GM23338 (cell line): ENCODE data around the gene CACNB4. TPM values are rescaled to one million over a fixed set of nuclear protein-coding genes. Genes with fewer than 3 reads are reported as not detected.
A peak's percentile ranks its signal among the peaks of the same experiment; 100 is the strongest.

Experiments used
- ATAC-seq: fragments of 200-7000 bp; cut with Tn5 transposase; 3 replicates; pipeline ENCODE4 v1.9.1; 2020
- DNase-seq: peaks from one replicate; pipeline ENCODE4 v3.0.0-alpha.2; 2015; ENCODE audit warnings: low spot score
- H2AFZ ChIP-seq: fragments of 200-600 bp; sonication (generic); 2 replicates; pipeline ENCODE4 v1.8.0; 2016; ENCODE audit warnings: antibody characterized with exemption, mild to moderate bottlenecking, moderate library complexity
- H3F3A ChIP-seq: fragments of 200-600 bp; sonication (generic); replicated peaks from 2 replicates; pipeline ENCODE4 v1.8.0; 2017; ENCODE audit warnings: antibody characterized with exemption, mixed run types, low read depth
- H3K27ac ChIP-seq: fragments of 200-600 bp; sonication (generic); 2 replicates; pipeline ENCODE4 v1.6.1; 2016; ENCODE audit warnings: low read depth
- H3K27me3 ChIP-seq: fragments of 200-600 bp; sonication (generic); 2 replicates; pipeline ENCODE4 v1.8.0; 2016; ENCODE audit warnings: mild to moderate bottlenecking, mixed run types, moderate library complexity; ENCODE audit not compliant: insufficient read depth
- H3K36me3 ChIP-seq: fragments of 200-600 bp; sonication (generic); 2 replicates; pipeline ENCODE4 v1.8.0; 2016; ENCODE audit warnings: mild to moderate bottlenecking; ENCODE audit not compliant: insufficient read depth
- H3K4me1 ChIP-seq: fragments of 200-600 bp; sonication (generic); 2 replicates; pipeline ENCODE4 v1.8.0; 2016; ENCODE audit warnings: mild to moderate bottlenecking, moderate library complexity; ENCODE audit not compliant: insufficient read depth
- H3K4me2 ChIP-seq: fragments of 200-600 bp; sonication (generic); 2 replicates; pipeline ENCODE4 v1.7.1; 2017; ENCODE audit warnings: mixed run types
- H3K4me3 ChIP-seq: fragments of 200-600 bp; sonication (generic); 2 replicates; pipeline ENCODE4 v1.6.1; 2016; ENCODE audit warnings: mixed run types
- H3K79me2 ChIP-seq: fragments of 200-600 bp; sonication (generic); replicated peaks from 2 replicates; pipeline ENCODE4 v1.8.0; 2017; ENCODE audit warnings: mild to moderate bottlenecking; ENCODE audit not compliant: insufficient read depth
- H3K9me2 ChIP-seq: fragments of 200-600 bp; sonication (generic); 2 replicates; pipeline ENCODE4 v1.8.0; 2017; ENCODE audit not compliant: insufficient read depth
- H4K20me1 ChIP-seq: fragments of 200-600 bp; sonication (generic); replicated peaks from 2 replicates; pipeline ENCODE4 v1.8.0; 2017; ENCODE audit warnings: mild to moderate bottlenecking; ENCODE audit not compliant: insufficient read depth
- H3K27ac Mint-ChIP-seq: 2 replicates; pipeline ENCODE4 v1.8.0; 2020; ENCODE audit warnings: inconsistent platforms, mild to moderate bottlenecking, moderate library complexity, mixed read lengths
- H3K27me3 Mint-ChIP-seq: 3 replicates; pipeline ENCODE4 v1.8.0; 2022; ENCODE audit warnings: low read depth, mild to moderate bottlenecking, moderate library complexity, mixed read lengths, inconsistent platforms; ENCODE audit not compliant: insufficient read depth, poor library complexity
- H3K36me3 Mint-ChIP-seq: 3 replicates; pipeline ENCODE4 v1.8.0; 2021; ENCODE audit warnings: low read depth, mild to moderate bottlenecking, inconsistent platforms, moderate library complexity, mixed read lengths
- H3K4me1 Mint-ChIP-seq: 3 replicates; pipeline ENCODE4 v1.8.0; 2020; ENCODE audit warnings: mild to moderate bottlenecking, inconsistent platforms, mixed read lengths
- H3K4me3 Mint-ChIP-seq: 3 replicates; pipeline ENCODE4 v1.8.0; 2021; ENCODE audit warnings: moderate library complexity, mild to moderate bottlenecking, inconsistent platforms, mixed read lengths
- H3K9me3 Mint-ChIP-seq: 3 replicates; pipeline ENCODE4 v1.8.0; 2020; ENCODE audit warnings: moderate library complexity, mild to moderate bottlenecking, inconsistent platforms, mixed read lengths
- EZH2 ChIP-seq: fragments of 200-600 bp; sonication (generic); IDR thresholded peaks from one replicate; pipeline ENCODE4 v1.8.0; 2017; ENCODE audit warnings: antibody characterized with exemption, mild to moderate bottlenecking, low read depth; ENCODE audit not compliant: unreplicated experiment
- polyA plus RNA-seq: library from polyadenylated mRNA; unstranded; fragments of >200 nt; fragmentation: Nextera tagmentation; extraction: Ambion mirVana; gene quantifications from 2 replicates; pipeline ENCODE4 v1.2.1, GENCODE V29; 2016
- total RNA-seq: library from RNA; depleted of rRNA; stranded (reverse); fragments of >200 nt; shearing (Covaris generic); gene quantifications from 2 replicates; pipeline ENCODE4 v1.2.3, GENCODE V29; 2014
- TF ChIP-seq, protein P1 (sequence below): fragments of 250-450 bp; sonication (Bioruptor Pico); IDR thresholded peaks from 2 replicates; pipeline ENCODE4 v1.5.0; 2020; ENCODE audit warnings: mild to moderate bottlenecking, moderate library complexity

Gene CACNB4
- total and polyA plus RNA-seq, 2 experiments from 2014 or later, result 4.0 to 9.8 TPM

GRCh38 chr2:152063325-152063924 is 35.4 kb downstream of the CACNB4 start:
- ATAC-seq (peak; percentile 61), DNase-seq (no peak)
- Histone ChIP-seq H3K27ac (no peak overlapping the region), H3K36me3 (peaks cover 3% of the 10 kb centered on the region; the same call in 1 of the 2 replicates), H3K4me1 (0 out of 2 replicates have a peak, but pooled peaks cover 6% of the 10 kb centered on the region), H3K79me2 (0 out of 2 replicates have a peak, but pooled peaks cover 2% of the 10 kb centered on the region), H3K9me2 (no peaks in the 10 kb centered on the region), H3K4me3 (no peak overlapping the region), H3F3A (no peaks in the 10 kb centered on the region), H4K20me1 (no peaks in the 10 kb centered on the region), H3K4me2 (no peak overlapping the region), H3K27me3 (no peaks in the 10 kb centered on the region), H2AFZ (no peak overlapping the region)
- TF ChIP-seq, protein P1, sequence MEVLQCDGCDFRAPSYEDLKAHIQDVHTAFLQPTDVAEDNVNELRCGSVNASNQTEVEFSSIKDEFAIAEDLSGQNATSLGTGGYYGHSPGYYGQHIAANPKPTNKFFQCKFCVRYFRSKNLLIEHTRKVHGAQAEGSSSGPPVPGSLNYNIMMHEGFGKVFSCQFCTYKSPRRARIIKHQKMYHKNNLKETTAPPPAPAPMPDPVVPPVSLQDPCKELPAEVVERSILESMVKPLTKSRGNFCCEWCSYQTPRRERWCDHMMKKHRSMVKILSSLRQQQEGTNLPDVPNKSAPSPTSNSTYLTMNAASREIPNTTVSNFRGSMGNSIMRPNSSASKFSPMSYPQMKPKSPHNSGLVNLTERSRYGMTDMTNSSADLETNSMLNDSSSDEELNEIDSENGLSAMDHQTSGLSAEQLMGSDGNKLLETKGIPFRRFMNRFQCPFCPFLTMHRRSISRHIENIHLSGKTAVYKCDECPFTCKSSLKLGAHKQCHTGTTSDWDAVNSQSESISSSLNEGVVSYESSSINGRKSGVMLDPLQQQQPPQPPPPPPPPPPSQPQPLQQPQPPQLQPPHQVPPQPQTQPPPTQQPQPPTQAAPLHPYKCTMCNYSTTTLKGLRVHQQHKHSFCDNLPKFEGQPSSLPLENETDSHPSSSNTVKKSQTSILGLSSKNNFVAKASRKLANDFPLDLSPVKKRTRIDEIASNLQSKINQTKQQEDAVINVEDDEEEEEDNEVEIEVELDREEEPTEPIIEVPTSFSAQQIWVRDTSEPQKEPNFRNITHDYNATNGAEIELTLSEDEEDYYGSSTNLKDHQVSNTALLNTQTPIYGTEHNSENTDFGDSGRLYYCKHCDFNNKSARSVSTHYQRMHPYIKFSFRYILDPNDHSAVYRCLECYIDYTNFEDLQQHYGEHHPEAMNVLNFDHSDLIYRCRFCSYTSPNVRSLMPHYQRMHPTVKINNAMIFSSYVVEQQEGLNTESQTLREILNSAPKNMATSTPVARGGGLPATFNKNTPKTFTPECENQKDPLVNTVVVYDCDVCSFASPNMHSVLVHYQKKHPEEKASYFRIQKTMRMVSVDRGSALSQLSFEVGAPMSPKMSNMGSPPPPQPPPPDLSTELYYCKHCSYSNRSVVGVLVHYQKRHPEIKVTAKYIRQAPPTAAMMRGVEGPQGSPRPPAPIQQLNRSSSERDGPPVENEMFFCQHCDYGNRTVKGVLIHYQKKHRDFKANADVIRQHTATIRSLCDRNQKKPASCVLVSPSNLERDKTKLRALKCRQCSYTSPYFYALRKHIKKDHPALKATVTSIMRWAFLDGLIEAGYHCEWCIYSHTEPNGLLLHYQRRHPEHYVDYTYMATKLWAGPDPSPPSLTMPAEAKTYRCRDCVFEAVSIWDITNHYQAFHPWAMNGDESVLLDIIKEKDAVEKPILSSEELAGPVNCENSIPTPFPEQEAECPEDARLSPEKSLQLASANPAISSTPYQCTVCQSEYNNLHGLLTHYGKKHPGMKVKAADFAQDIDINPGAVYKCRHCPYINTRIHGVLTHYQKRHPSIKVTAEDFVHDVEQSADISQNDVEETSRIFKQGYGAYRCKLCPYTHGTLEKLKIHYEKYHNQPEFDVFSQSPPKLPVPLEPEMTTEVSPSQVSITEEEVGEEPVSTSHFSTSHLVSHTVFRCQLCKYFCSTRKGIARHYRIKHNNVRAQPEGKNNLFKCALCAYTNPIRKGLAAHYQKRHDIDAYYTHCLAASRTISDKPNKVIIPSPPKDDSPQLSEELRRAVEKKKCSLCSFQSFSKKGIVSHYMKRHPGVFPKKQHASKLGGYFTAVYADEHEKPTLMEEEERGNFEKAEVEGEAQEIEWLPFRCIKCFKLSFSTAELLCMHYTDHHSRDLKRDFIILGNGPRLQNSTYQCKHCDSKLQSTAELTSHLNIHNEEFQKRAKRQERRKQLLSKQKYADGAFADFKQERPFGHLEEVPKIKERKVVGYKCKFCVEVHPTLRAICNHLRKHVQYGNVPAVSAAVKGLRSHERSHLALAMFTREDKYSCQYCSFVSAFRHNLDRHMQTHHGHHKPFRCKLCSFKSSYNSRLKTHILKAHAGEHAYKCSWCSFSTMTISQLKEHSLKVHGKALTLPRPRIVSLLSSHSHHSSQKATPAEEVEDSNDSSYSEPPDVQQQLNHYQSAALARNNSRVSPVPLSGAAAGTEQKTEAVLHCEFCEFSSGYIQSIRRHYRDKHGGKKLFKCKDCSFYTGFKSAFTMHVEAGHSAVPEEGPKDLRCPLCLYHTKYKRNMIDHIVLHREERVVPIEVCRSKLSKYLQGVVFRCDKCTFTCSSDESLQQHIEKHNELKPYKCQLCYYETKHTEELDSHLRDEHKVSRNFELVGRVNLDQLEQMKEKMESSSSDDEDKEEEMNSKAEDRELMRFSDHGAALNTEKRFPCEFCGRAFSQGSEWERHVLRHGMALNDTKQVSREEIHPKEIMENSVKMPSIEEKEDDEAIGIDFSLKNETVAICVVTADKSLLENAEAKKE (CRISPR knock-in tag), result no peak
- H3K36me3 Mint-ChIP-seq, result peaks cover 17% of the 10 kb centered on the region
- peaks cover 2% of the 10 kb centered on the region for H3K27me3 Mint-ChIP-seq
- peaks cover 19% of the 10 kb centered on the region for H3K9me3 Mint-ChIP-seq
- H3K4me3 Mint-ChIP-seq, result no peak overlapping the region
- no peak overlapping the region for H3K27ac Mint-ChIP-seq
- peaks cover 19% of the 10 kb centered on the region for H3K4me1 Mint-ChIP-seq

DNA sequence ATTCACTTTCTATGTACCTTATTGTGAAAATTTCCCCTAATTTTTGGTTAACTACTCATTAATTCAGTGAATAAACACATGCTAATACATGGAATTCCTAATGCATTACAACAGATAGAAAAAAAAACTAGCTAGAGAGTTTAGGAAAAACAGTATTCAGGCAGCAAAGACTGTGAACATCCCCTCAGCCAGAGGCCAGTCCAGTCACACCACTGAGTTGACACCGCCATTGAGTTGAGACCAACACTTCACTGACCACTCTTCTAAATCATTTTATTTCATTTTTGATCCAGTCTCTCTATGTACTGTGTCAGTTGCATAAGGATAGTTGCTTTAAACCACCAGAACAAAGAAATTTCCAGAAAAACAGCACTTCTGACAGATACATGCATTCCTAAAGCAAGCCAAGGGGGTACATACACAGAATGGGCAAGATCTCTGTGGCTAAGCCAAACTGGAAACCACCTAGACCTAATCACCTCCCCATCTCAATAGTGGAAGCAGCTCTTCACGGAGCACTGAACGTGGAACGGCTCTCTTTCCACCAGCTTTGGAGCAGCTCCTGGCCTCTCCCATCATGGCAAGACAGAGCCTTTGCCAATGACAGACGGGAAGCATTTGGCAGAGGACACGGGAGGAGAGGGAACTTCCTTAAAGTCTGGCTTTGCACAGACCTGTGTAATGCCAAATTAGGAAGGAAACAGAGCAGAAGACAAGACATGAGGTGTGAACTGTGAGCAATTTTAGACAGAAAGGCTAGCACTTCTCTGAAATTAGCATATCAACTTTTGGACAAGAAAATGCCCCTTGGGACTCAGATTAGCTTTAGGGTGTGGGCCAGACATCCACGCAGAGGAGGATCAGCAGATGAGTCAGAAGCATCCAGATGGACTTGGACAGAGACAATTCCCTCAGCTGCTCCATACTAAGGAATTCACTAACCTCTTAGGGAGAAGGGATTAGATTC is 36.4 kb downstream of the CACNB4 start:
- Histone ChIP-seq H4K20me1 (no peaks in the 10 kb centered on the region), H3K4me2 (no peak overlapping the region), H3F3A (no peaks in the 10 kb centered on the region), H3K27ac (no peak overlapping the region), H3K4me3 (no peak overlapping the region), H2AFZ (no peak overlapping the region), H3K9me2 (no peaks in the 10 kb centered on the region), H3K4me1 (0 out of 2 replicates have a peak, but pooled peaks cover 6% of the 10 kb centered on the region), H3K36me3 (peaks cover 8% of the 10 kb centered on the region; the same call in 1 of the 2 replicates), H3K79me2 (0 out of 2 replicates have a peak, but pooled peaks cover 2% of the 10 kb centered on the region), H3K27me3 (no peaks in the 10 kb centered on the region)
- Mint-ChIP-seq H3K27me3 (peaks cover 2% of the 10 kb centered on the region), H3K4me1 (peaks cover 19% of the 10 kb centered on the region), H3K9me3 (peaks cover 25% of the 10 kb centered on the region), H3K36me3 (peaks cover 25% of the 10 kb centered on the region), H3K27ac (0 out of 2 replicates have a peak overlapping the region, but pooled peaks have one; percentile 52), H3K4me3 (no peak overlapping the region)
- DNase-seq, result no peak
- no peak for ATAC-seq
- TF ChIP-seq, protein P1 (CRISPR knock-in tag), result no peak
- TF ChIP-seq EZH2, result no peak
